GM15510 (cell line): ENCODE measurements around the gene GOLGA7B.

ENCODE experiments used
- POLR2A ChIP-seq: IDR thresholded peaks from 3 replicates; pipeline ENCODE4 v1.6.1; 2011; ENCODE audit warnings: borderline replicate concordance; ENCODE audit not compliant: insufficient read length; ENCODE audit errors: extremely low read depth

GOLGA7B gene

GRCh38 chr10:97852277-97852676, 2.6 kb downstream of the GOLGA7B start:
- no peak for TF ChIP-seq POLR2A

GRCh38 chr10:97852840-97853405, 3.3 kb downstream of the GOLGA7B start:
- no peak for TF ChIP-seq POLR2A

- no peak for TF ChIP-seq POLR2A
These were observed 5.1 kb downstream of the GOLGA7B start for GRCh38 chr10:97854743-97855142.

GRCh38 chr10:97858001-97858439, 8.4 kb downstream of the GOLGA7B start:
- no peak for TF ChIP-seq POLR2A

GRCh38 chr10:97861097-97861750, 11.6 kb downstream of the GOLGA7B start:
- TF ChIP-seq POLR2A = no peak

GRCh38 chr10:97861924-97862323, 12.3 kb downstream of the GOLGA7B start:
- TF ChIP-seq POLR2A = no peak

- no peak for TF ChIP-seq POLR2A
These were observed 14.2 kb downstream of the GOLGA7B start for GRCh38 chr10:97863808-97864207.

- no peak for TF ChIP-seq POLR2A
These were observed 15.8 kb downstream of the GOLGA7B start for GRCh38 chr10:97865488-97865887.

GRCh38 chr10:97866524-97867219, 17.0 kb downstream of the GOLGA7B start:
- TF ChIP-seq POLR2A = no peak

- TF ChIP-seq POLR2A = no peak
These were observed 17.7 kb downstream of the GOLGA7B start for GRCh38 chr10:97867220-97867800.

GRCh38 chr10:97868134-97868685, 18.6 kb downstream of the GOLGA7B start:
- TF ChIP-seq POLR2A = no peak

- TF ChIP-seq POLR2A = no peak
These were observed 19.7 kb downstream of the GOLGA7B start for GRCh38 chr10:97869091-97870042.

- no peak for TF ChIP-seq POLR2A
These were observed 21.3 kb downstream of the GOLGA7B start for GRCh38 chr10:97870990-97871389.

GRCh38 chr10:97873569-97873968, 23.9 kb downstream of the GOLGA7B start:
- TF ChIP-seq POLR2A = no peak
